Mucosa of gallbladder (tissue), 1 donor: ENCODE results near the gene HDAC10. TPM values are rescaled to one million over a fixed set of nuclear protein-coding genes. Genes with fewer than 3 reads are reported as not detected.

Experiments
- DNase-seq: peaks from one replicate; pipeline ENCODE4 v3.0.0-alpha.2; 2020; ENCODE audit warnings: low spot score
- total RNA-seq: library from RNA; stranded (reverse); gene quantifications from one replicate; pipeline ENCODE4 v1.2.1, GENCODE V29; 2021
- donor health status: DM: no; HTN: no; CAD: no.

HDAC10 gene
- total RNA-seq, 1 donor from 2014 or later: 100 TPM

DNA sequence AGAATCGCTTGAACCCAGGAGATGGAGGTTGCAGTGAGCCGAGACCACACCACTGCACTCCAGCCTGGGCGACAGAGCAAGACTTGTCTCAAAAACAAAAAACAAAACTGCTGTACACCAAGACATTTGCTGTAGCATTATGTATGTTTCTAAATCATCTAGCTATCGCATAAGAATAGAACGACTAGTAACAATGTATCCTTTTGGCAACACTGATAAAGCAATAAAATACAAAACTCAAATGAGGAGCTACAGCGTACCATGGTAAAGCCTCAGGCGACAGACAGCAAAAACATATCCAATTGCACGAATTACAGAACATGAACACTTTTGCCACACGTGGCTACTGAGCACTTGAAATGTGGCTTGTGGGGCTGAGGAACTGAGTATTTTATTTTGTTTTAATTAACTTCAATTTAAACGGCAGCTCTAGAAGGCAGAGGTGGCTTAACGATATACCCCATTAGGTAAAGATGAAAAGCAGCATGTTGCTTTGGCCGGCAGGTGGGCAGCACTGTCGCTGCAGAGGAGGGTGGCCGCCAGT is 8.6 kb downstream of the HDAC10 start:
- DNase-seq: no peak

DNA sequence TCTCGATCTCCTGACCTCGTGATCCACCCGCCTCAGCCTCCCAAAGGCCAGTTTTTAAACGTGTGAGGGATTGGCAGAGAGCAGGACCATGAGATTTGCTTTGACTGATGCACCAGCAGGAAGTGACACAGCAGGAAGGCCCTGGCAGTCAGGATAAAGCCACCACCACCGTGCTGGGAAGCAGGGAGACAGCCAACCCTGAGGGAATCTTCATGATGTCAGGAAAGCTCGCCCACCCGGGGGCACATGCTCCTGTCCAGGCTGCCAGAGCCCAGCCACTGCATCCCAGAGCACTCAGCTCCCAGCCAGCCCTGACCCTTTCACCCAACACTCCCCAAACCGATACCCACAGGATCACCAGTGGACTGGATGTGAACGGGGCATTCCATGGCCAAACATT is 12.3 kb downstream of the HDAC10 start:
- no peak for DNase-seq

DNA sequence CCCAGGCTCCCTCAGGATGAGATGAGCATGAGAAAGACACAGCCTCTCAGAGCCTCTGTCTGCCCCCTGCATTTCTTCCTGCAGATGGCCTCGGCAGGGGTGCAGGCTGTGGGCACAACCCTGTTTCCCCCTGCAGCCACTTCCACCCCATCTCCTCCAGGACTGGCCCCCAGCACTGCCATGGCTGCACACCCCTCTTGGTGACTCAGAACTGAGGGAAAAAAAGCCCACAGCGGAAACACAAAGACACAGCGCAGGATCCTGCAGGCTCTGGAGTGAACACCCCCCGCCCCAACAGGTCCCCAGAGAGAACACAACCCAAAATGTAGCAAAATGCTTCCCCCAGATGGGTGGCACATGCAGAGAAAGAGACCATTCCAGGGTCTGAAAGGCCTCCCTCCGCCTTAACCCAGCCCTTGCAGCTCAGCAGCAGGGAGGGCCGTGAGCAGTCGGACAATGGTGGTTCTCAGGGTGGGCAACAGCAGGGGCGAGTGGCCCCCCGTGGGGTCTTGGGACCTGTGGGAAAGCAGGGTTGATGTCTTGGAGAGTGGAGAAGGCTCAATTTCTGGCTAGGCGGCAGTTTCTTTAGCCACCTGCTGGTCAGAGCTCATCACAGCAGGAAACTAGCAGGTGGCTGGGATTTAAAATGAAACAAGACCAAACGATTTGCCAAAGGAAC is 14.2 kb downstream of the HDAC10 start:
- DNase-seq: no peak

DNA sequence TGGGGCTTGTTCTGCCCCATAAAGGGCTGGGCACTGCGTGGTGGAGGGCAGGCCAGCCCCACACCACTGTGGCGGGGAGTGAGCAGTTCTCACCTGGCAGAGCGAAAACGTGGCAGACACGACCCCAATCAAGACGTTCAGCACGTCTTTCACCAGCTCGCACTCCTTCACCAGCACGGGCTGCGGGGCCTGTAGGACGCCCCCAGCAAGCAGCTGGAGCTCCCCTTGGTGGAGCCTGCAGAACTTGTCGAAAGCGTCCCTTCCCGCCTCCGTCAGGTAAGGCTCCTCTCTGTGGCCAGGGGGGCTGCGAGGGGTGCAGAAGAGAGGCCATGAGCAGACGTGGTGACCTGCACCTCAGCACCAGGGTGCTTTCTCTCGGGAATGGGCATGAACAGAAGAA is 17.8 kb downstream of the HDAC10 start:
- no peak for DNase-seq

DNA sequence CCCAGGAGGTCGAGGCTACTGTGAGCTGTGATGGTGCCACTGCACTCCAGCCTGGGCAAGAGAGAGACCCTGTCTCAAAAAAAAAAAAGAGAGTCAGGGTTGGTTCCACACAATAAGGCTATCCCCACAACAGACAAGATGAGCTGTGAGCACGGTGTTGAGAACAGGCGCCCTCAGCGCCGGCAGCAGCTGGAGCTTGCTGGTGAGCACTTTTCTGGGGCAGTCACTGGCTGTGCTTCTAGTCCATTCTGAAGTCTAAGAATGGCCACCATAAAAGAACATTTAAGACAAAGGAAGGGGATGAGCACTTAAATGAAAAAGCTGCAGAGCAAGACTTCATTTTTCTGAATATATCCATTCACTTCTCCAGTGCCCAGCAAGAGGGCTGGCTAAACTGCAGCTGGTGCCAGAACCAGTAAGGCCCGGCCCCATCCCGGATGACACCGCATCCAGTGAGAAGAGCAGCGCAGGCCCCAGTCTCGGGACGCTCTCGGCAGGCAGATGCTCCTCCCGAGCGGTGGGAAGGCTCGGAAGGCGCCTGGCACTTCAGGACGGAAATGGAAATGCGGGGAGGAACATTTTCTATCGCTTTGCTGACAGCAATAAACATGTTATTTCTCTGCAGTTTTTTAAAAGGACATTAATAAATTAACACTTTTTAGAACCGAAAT is 18.4 kb downstream of the HDAC10 start:
- no peak for DNase-seq

DNA sequence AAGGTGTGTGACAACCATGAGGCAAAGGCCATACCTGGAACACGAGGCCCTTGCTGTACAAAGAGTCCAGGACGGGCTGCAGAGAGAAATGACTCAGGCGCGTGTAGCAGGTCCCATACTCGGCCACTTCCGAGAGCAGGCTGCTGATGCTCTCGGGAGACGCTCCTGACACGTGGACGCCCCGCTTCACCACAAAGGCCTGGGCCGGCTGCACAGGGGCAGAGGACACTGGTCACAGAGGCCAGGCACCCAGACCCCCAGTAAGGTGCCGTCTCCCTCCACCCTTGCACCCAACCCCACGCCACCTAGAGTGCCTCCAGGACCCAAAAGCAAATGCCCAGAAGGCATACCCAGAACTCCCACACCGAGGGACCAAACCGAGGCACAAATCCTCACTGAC is 21.7 kb downstream of the HDAC10 start:
- DNase-seq: no peak

DNA sequence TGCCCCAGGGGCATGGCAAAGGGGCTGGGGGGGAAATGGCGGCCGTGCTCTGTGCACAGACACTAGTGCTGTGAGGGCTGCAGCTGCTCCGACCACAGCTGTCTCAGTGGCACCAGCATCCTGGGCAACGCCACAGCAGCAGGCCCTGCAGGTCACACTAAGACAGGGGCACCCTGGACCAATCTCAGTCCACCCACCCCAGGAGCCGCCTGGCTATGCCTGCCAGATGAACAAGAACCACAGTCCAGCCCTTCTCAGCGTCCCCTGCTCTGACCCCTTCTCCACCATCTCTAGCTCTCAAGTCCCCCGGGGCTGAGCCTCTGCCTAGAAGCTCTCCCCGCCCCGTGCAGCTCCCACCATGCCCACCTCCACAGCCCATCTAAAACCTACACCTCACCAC is 22.7 kb downstream of the HDAC10 start:
- DNase-seq: no peak

DNA sequence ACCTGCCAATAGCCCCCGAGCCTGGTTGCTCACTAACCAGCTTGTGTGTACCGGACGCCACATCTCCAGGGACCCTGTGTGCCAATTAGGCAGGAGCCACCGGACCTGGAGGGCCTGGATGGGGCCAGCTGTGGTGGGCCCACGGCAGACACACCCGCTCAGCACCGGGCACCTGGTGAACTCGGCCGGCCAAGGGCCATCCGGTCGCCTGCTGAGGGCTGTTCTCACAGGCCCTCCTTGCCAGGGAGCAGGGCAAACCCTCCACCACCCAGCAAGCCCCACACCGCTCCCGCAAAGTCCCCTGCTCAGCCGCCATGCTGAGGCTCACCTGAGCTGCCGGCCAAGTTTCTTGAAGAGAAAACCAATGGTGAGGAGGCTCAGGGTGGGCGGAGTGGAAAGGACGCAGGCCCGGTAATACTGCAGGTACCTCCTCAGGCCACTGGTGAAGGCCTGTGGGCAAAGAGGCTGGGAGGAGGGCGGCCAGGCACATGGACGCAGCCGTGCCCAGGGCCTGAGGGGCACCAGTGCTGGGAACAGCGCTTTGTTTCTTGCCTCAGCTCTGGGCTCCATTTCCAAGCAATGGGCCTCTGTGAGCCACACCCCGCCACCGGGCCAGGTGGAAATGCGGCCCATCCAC is 23.4 kb downstream of the HDAC10 start:
- no peak for DNase-seq

DNA sequence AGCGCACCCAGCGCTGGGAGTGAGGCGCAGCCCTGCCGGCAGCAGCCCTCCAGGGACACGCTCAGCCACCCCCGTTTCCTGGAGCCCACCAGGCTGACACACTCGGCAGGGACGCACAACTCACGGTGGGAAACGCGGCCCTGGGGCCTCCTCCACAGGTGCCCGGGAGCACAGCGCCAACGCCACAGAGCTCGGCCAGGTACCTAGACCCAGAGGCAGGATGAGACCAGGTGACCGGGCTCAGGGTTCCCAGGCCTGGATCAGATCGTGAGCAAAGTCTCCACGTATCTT is 24.2 kb downstream of the HDAC10 start:
- no peak for DNase-seq

DNA sequence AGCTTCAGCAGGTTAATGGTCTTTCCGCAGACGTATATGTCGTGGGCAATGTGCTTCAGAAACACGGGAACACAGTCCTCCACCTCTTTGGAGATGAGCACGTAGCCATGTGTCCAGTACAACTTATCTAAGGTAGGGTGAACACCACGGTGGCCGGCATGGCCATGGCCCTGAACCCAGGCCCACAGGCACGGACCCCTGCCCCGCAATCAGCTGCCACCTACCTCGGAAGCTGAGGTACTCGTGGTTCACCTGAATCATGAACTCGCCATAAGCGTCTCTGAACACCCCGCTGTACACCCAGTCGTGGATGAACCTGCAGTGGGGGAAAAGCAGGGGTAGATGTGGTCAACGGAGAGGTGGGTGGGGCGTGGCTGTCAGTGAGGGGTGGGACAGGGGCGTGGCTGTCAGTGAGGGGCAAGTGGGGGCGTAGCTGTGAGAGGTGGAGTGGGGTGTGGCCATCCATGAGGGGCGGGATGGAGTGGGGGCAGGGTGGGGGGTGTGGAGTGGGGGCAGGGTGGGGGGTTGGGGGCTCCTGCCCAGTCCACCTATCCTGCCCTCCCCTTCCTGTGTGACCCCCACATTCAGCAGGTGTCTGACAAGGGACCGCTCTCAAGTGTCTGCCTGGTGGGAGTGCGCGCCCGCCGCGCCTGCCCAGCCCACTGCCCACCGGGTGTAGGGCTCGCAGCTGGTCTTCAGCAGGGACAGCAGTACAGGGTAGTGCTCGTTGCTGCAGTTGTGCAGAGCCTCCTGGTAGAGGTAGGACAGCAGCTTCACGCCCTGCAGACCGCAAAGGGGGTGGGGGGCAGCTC is 24.8 kb downstream of the HDAC10 start:
- no peak for DNase-seq

DNA sequence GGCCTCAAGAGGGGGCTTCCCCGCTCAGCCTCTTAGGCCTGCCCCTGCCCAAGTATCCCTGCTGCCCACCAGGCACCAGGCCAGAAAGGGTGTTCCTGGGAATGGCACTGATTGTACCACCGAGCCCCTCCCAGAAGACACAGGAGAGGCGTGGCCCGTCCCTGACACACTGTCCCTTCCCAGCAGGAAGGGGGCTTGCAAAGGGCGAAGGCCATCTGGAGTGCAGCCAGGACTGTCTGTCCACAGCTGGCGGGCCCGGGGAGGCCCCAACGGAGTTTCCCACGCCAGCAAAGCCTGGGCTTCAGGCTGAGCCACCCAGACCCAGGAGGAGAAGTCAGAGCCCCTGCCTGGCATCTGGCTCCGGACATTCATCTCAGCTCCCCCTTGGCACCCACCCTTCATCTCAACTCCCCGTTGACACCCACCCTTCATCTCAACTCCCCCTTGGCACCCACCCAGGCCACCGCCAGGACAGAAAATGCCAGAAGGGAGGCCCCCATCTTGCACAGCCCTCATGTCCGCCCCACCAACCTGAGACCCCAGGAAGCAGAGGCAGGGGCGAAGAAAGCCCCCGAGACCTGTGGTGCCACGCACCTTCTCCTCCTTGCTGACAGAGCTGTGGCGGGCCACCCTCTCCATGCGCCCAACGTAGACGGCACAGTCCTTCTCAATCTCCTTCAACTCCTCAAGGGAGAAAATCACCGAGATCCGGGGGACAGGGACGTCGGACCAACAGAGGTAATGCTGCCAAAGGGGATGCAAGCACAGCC is 25.7 kb downstream of the HDAC10 start:
- no peak for DNase-seq

DNA sequence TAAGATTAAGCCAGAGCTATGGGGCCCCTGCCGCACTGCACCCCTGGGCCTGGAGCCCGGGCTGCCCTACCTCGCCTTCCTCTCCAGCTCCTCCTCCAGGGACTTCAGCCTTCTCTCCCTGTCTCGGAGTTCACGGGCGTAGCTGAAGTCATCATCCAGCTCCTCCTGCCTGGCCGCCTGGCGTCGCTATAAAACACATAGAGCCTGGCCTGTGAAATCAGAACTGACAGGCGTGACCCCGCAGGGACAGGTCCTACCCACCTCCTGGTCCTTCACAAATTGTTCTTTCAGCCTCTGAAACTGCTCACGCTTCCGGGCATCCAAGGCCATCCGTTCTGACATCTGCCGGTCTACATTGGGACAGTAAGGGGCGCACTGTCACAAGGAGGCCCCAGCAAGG is 27.0 kb downstream of the HDAC10 start:
- no peak for DNase-seq

DNA sequence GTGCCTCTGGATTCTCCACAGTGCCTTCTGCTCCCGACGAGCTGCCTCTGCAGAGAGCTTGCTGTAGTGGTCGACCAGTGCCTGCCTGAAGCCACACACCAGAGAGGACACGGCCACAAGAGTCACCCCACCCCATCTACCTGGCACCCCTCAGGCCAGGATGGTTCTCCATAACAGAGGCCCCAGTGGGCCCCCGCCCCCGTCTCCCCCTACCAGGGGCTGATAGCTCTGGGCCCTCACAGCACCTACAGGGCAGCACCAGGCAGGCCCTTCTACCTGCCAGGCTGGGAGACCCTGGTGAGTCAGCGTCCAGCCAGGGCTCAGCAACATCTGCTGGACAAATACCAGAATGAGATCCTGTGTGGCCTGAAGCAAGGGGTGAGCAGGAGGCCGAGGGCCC is 28.6 kb downstream of the HDAC10 start:
- DNase-seq: no peak

DNA sequence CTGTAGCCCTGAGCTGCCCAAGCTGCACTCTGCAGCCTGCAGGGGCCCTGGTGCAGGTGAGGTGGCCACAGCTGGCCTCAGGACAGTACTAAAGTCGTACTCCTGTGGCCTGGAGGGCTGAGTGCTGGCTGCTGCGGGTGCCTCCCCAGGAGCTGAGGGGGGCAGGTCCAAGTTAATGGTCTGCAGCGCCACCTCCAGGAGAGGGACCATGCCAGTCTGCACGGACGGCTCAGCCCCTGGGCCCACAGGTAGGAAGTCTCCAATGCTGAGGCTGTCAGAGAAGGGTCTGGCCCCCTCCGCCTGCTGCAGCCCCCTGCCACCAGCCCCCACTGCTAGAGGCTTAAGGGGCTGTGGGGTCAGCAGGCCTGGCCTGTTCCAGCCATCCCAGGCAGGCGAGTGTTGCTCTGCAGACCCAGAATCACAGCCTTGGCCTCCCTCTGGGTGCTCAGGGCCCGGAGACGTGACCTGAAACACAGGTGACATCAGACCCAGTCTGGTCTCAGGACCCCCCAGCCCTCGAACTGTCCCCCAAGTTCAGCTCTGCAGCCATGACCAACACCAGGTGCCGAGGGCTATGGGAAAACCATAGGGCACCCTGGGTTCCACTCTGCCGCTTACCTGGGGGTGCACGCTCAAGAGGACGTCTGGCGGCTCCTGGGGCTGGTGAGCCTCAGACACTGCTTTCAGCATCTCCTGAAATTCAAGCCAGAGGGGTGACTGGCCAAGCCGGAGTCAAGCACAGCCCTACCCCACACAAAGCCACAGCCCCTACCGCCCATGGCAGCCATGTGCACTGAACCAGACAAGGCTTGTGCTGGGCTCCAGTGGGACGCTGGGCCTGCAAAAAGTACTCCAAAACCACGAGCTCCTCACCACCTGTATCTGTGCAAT is 29.4 kb downstream of the HDAC10 start:
- no peak for DNase-seq

DNA sequence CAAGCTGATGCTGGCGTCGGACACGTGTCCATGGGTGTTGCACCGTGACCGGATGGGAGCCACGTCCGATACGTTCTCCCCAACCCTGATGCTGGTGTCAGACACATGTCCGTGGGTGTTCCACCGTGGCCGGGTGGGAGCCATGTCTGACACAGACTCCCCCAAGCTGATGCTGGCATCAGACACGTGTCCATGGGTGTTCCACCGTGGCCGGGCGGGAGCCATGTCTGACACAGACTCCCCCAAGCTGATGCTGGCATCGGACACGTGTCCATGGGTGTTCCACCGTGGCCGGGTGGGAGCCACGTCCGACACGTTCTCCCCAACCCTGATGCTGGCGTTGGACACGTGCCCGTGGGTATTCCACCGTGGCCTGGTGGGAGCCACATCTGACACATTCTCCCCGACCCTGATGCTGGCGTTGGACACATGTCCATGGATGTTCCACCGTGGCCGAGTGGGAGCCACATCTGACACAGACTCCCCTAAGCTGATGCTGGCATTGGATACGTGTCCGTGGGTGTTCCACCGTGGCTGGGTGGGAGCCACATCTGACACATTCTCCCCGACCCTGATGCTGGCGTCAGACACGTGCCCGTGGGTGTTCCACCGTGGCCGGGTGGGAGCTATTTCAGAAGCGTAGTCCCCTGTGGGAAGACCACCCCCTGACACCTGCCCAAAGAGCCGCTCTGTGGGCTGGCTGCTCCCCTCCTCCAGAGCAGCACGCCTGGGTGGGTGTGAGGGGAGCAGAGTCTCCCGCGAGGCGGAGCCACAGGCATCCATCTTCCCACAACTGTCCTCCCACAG is 30.3 kb downstream of the HDAC10 start:
- DNase-seq: no peak

DNA sequence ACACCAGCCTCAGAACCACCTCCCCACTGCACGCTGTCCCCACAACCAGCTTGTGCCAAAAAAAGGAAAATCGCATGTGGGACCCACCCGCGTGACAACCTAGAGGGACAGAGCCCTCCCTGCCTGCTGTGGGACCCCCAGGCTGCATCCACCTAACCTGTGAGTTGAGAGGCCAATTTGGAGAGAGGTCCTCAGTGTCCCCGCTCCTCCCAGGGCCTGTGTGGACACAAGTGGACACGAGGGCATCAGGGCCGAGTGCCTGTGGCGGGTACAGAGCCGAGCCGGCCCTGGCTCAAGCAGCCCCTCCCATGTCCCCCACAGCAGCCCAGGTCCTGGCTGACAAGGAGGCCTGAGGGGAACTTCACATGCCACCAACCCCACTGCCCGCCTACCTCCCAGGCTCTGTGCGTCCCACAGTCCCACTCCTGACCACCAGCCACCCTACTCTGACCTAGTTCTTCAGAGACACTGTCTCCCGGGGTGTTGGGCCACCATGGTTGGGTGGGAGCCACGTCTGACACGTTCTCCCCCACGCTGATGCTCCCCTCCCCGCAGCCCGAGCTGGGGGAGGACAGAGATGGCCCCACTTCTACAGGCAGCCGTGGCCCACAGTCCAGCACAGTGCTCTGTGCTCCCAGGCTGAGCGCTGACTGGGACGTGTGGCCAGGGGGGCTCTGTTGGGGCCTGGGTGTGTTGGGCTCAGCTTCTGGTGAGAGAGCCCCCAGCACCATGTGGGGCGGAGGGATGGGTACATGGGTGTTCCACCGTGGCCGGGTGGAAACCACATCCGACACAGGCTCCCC is 31.1 kb downstream of the HDAC10 start:
- no peak for DNase-seq

DNA sequence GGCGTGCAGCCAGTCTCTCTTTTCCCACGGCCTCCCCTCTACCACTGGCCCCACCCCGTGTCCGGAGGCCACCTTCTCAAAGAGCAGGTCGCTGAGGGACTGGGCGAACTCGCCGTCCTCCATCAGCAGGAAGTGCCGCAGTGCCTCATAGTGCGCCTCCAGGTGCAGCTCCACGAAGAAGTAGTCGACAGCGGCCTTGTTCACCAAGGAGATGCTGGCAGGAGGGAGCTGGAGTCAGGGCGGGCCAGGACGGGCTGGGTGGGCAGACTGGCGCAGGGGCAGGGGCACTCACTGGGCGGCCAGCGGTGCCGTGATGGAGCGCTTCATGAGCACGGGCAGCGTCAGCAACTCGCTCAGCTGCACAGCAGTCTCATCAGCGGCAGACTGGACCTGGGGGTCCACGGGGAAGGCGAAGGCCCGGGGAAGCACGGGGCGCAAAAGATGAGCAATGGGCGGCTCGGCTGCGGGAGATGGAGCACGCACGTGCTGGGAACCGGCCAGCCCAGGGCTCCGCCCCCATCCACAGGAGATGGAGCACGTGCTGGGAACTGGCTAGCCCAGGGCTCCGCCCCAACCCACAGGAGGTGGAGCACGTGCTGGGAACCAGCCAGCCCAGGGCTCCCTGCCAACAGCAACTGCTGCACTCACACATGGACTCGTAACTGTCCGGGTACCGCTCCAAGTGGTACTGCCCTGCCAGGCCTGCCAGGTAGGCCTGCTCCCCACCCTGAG is 31.9 kb downstream of the HDAC10 start:
- DNase-seq: peak; percentile 82
